HepG2 (cell line): ENCODE measurements around the gene HSF4. TPM values are rescaled to one million over a fixed set of nuclear protein-coding genes. Genes with fewer than 3 reads are reported as not detected.

ENCODE experiments used
- DNMT1 ChIP-seq: sonication (generic); formaldehyde crosslinking; IDR thresholded peaks from 2 replicates; pipeline ENCODE4 v1.5.1; 2020; ENCODE audit warnings: mild to moderate bottlenecking, missing genetic modification reagents
- KDM5A ChIP-seq: fragments of 200-600 bp; sonication (generic); IDR thresholded peaks from 2 replicates; pipeline ENCODE4 v1.7.0; 2018; ENCODE audit warnings: antibody characterized with exemption, mild to moderate bottlenecking, low read length, borderline replicate concordance
- KLF9 ChIP-seq: IDR thresholded peaks from 2 replicates; pipeline ENCODE4 v1.6.1; 2016; ENCODE audit warnings: low read depth
- NFKB2 ChIP-seq: sonication (generic); formaldehyde crosslinking; IDR thresholded peaks from 2 replicates; pipeline ENCODE4 v1.4.0; 2020; ENCODE audit warnings: missing genetic modification reagents, borderline replicate concordance
- RELA ChIP-seq: sonication (generic); formaldehyde crosslinking; IDR thresholded peaks from 2 replicates; pipeline ENCODE4 v1.4.0; 2020; ENCODE audit warnings: missing genetic modification reagents
- SP2 ChIP-seq: sonication (generic); formaldehyde crosslinking; IDR thresholded peaks from 2 replicates; pipeline ENCODE4 v1.5.1; 2020; ENCODE audit warnings: mild to moderate bottlenecking, missing genetic modification reagents
- TAF15 ChIP-seq: fragments of 200-400 bp; formaldehyde crosslinking; IDR thresholded peaks from one replicate; pipeline ENCODE4 v1.6.1; 2018; ENCODE audit warnings: mild to moderate bottlenecking, low read depth, low read length; ENCODE audit not compliant: poor library complexity, severe bottlenecking
- ZFP62 ChIP-seq: sonication (generic); formaldehyde crosslinking; IDR thresholded peaks from 2 replicates; pipeline ENCODE4 v1.4.0; 2020; ENCODE audit warnings: missing genetic modification reagents
- ZFX ChIP-seq: sonication (generic); formaldehyde crosslinking; IDR thresholded peaks from 2 replicates; pipeline ENCODE4 v1.4.0; 2020; ENCODE audit warnings: mild to moderate bottlenecking, low read depth, missing genetic modification reagents, moderate library complexity
- ZNF333 ChIP-seq: sonication (generic); formaldehyde crosslinking; IDR thresholded peaks from 2 replicates; pipeline ENCODE4 v1.4.0; 2020; ENCODE audit warnings: mild to moderate bottlenecking, missing genetic modification reagents, borderline replicate concordance
- ZNF383 ChIP-seq: sonication (generic); formaldehyde crosslinking; IDR thresholded peaks from 2 replicates; pipeline ENCODE4 v1.4.0; 2020; ENCODE audit warnings: missing genetic modification reagents, mild to moderate bottlenecking, borderline replicate concordance
- ZNF768 ChIP-seq: sonication (generic); formaldehyde crosslinking; IDR thresholded peaks from 2 replicates; pipeline ENCODE4 v1.4.0; 2020; ENCODE audit warnings: missing genetic modification reagents
- ZNF776 ChIP-seq: sonication (generic); formaldehyde crosslinking; IDR thresholded peaks from 2 replicates; pipeline ENCODE4 v1.4.0; 2020; ENCODE audit warnings: mild to moderate bottlenecking, missing genetic modification reagents
- polyA plus RNA-seq, 8 experiments: library from polyadenylated mRNA; depleted of rRNA in 3 of 8; stranded (reverse) in 7 of 8; unstranded in 1 of 8; fragments of >200 nt; fragmentation: Illumina TruSeq in 4 of 8; extraction: Trizol in 4 of 8; gene quantifications; 2 replicates each; pipeline versions ENCODE4 v1.2.1 to v1.2.3, GENCODE V29; 2011 to 2016; ENCODE audit warnings: low read depth in 4 of 8, missing spikeins in 1 of 8, mixed read lengths in 1 of 8; ENCODE audit not compliant: insufficient read depth in 1 of 8
- total RNA-seq, 5 experiments: library from RNA; depleted of rRNA; stranded (reverse); fragments of >200 nt; fragmentation: Illumina TruSeq; extraction: Trizol; gene quantifications; 2 replicates each; pipeline ENCODE4 v1.2.3, GENCODE V29; 2016; ENCODE audit warnings: low read depth in 1 of 5
- TF ChIP-seq, protein P1 (sequence below): sonication (generic); formaldehyde crosslinking; IDR thresholded peaks from 2 replicates; pipeline ENCODE4 v1.5.0; 2020; ENCODE audit warnings: mild to moderate bottlenecking, missing genetic modification reagents
- TF ChIP-seq, protein P2 (sequence below): sonication (generic); formaldehyde crosslinking; IDR thresholded peaks from 2 replicates; pipeline ENCODE4 v1.5.1; 2020; ENCODE audit warnings: mild to moderate bottlenecking, missing genetic modification reagents
- TF ChIP-seq, protein P3 (sequence below), 2 experiments: fragments of 450-650 bp in 1 of 2; sonication (generic) in 1 of 2; formaldehyde crosslinking in 1 of 2; IDR thresholded peaks; 2 replicates each; pipeline versions ENCODE4 v1.6.1 to v1.8.0; 2016 to 2022; ENCODE audit warnings: antibody characterized with exemption in 1 of 2, mild to moderate bottlenecking in 1 of 2, missing genetic modification reagents in 1 of 2

Gene HSF4
- total and polyA plus RNA-seq, 2 of the 13 experiments (the other 11 are each of a cell fraction or from before 2014, with no cell fraction given) = 3.5 to 16.9 TPM

DNA sequence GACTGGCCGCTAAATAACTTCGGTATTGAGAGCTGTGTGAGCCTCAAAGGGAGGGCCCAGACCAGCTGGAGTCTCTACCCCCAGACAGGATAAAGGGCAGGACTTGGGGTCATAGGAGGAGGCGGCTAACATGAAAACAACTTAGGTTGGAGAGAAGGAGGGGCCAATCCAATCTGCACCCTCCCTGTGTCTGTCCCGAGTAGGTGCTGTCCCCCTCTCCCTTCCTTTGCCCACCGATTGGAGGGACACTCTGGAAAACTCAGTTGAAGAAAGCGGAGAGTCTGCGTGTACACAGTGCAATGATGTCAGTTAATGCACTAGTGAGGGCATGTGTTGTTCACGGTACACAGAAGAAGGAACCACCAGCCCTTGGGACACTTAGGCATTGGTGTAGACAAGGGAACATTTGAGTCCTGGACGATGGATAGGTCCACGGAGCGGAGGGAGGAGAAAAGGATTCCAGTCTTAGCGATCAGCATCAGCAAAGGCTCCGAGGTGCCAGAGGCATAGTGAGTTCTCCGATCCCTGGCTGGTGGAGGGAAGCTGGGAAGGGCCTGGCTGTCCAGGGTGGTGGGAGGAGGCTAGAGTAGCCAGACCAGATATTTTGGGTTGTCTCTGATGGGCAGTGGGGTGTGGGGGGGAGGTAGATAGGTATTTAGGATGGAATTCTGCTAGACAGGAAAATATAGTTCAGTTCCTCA lies 6.6 kb downstream of the HSF4 start (continued):
- no peak for TF ChIP-seq RELA (CRISPR knock-in tag)
- TF ChIP-seq SP2 = peak; percentile 27; the same call in 1 of the 2 replicates
- no peak for TF ChIP-seq TAF15
- no peak; the same call in 1 of the 2 replicates for TF ChIP-seq KDM5A
- peak; percentile 58; the same call in 1 of the 2 replicates for TF ChIP-seq KLF9 (CRISPR knock-in tag)
- no peak for TF ChIP-seq ZFP62 (CRISPR knock-in tag)
- TF ChIP-seq, protein P1, sequence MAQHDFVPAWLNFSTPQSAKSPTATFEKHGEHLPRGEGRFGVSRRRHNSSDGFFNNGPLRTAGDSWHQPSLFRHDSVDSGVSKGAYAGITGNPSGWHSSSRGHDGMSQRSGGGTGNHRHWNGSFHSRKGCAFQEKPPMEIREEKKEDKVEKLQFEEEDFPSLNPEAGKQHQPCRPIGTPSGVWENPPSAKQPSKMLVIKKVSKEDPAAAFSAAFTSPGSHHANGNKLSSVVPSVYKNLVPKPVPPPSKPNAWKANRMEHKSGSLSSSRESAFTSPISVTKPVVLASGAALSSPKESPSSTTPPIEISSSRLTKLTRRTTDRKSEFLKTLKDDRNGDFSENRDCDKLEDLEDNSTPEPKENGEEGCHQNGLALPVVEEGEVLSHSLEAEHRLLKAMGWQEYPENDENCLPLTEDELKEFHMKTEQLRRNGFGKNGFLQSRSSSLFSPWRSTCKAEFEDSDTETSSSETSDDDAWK (CRISPR knock-in tag) = no peak
- no peak for TF ChIP-seq ZNF768 (CRISPR knock-in tag)
- TF ChIP-seq, protein P2, sequence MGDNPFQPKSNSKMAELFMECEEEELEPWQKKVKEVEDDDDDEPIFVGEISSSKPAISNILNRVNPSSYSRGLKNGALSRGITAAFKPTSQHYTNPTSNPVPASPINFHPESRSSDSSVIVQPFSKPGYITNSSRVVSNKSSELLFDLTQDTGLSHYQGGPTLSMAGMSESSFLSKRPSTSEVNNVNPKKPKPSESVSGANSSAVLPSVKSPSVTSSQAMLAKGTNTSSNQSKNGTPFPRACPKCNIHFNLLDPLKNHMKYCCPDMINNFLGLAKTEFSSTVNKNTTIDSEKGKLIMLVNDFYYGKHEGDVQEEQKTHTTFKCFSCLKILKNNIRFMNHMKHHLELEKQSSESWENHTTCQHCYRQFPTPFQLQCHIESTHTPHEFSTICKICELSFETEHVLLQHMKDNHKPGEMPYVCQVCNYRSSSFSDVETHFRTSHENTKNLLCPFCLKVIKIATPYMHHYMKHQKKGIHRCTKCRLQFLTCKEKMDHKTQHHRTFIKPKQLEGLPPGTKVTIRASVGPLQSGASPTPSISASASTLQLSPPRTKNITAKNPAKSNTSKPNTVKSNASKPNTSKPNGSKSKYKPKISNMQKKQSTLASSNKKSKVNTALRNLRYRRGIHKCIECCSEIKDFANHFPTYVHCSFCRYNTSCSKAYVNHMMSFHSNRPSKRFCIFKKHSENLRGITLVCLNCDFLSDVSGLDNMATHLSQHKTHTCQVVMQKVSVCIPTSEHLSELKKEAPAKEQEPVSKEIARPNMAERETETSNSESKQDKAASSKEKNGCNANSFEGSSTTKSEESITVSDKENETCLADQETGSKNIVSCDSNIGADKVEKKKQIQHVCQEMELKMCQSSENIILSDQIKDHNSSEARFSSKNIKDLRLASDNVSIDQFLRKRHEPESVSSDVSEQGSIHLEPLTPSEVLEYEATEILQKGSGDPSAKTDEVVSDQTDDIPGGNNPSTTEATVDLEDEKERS = no peak
- TF ChIP-seq, protein P3, sequence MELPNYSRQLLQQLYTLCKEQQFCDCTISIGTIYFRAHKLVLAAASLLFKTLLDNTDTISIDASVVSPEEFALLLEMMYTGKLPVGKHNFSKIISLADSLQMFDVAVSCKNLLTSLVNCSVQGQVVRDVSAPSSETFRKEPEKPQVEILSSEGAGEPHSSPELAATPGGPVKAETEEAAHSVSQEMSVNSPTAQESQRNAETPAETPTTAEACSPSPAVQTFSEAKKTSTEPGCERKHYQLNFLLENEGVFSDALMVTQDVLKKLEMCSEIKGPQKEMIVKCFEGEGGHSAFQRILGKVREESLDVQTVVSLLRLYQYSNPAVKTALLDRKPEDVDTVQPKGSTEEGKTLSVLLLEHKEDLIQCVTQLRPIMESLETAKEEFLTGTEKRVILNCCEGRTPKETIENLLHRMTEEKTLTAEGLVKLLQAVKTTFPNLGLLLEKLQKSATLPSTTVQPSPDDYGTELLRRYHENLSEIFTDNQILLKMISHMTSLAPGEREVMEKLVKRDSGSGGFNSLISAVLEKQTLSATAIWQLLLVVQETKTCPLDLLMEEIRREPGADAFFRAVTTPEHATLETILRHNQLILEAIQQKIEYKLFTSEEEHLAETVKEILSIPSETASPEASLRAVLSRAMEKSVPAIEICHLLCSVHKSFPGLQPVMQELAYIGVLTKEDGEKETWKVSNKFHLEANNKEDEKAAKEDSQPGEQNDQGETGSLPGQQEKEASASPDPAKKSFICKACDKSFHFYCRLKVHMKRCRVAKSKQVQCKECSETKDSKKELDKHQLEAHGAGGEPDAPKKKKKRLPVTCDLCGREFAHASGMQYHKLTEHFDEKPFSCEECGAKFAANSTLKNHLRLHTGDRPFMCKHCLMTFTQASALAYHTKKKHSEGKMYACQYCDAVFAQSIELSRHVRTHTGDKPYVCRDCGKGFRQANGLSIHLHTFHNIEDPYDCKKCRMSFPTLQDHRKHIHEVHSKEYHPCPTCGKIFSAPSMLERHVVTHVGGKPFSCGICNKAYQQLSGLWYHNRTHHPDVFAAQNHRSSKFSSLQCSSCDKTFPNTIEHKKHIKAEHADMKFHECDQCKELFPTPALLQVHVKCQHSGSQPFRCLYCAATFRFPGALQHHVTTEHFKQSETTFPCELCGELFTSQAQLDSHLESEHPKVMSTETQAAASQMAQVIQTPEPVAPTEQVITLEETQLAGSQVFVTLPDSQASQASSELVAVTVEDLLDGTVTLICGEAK (IDR thresholded peaks at IDR 0.05) = no peak
- TF ChIP-seq, protein P3 (CRISPR knock-in tag; IDR thresholded peaks at IDR 0.05) = no peak
- TF ChIP-seq ZNF383 (CRISPR knock-in tag) = peak; percentile 88; the same call in 1 of the 2 replicates
- no peak for TF ChIP-seq NFKB2 (CRISPR knock-in tag)
- no peak for TF ChIP-seq ZNF333
- no peak for TF ChIP-seq ZNF776
- no peak for TF ChIP-seq DNMT1 (CRISPR knock-in tag)
- TF ChIP-seq ZFX = peak; percentile 51
